DND-41 (cell line): ENCODE data around the gene CTTNBP2NL.

Experiments
- EZH2 ChIP-seq: IDR thresholded peaks from 3 replicates; pipeline ENCODE4 v1.6.1; 2012; ENCODE audit warnings: borderline replicate concordance, low read depth, mild to moderate bottlenecking, moderate library complexity, low read length, inconsistent platforms; ENCODE audit not compliant: severe bottlenecking
- TF ChIP-seq, protein P1 (sequence below): IDR thresholded peaks from 2 replicates; pipeline ENCODE4 v1.5.1; 2012; ENCODE audit warnings: borderline replicate concordance, low read length, moderate library complexity, mild to moderate bottlenecking; ENCODE audit not compliant: poor library complexity, severe bottlenecking; ENCODE audit errors: extremely low read depth

DNA sequence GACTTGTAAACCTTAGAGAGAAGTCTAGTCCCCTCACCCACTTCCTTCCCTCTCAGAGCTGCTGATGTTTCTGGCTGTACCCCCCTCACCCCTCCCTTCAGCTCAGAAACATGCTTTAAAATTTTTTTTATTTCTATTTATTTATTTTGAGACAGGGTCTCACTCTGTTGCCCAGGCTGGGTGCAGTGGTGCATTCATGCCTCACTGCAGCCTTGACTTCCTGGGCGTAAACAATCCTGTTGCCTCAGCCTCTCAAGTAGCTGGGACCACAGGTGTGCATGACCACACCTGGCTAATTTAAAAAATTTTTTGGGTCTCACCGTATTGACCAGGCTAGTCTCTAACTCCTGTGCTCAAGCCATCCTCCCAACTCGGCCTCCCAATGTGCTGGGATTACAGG, 109.9 kb downstream of the CTTNBP2NL start:
- TF ChIP-seq, protein P1, sequence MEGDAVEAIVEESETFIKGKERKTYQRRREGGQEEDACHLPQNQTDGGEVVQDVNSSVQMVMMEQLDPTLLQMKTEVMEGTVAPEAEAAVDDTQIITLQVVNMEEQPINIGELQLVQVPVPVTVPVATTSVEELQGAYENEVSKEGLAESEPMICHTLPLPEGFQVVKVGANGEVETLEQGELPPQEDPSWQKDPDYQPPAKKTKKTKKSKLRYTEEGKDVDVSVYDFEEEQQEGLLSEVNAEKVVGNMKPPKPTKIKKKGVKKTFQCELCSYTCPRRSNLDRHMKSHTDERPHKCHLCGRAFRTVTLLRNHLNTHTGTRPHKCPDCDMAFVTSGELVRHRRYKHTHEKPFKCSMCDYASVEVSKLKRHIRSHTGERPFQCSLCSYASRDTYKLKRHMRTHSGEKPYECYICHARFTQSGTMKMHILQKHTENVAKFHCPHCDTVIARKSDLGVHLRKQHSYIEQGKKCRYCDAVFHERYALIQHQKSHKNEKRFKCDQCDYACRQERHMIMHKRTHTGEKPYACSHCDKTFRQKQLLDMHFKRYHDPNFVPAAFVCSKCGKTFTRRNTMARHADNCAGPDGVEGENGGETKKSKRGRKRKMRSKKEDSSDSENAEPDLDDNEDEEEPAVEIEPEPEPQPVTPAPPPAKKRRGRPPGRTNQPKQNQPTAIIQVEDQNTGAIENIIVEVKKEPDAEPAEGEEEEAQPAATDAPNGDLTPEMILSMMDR: no peak
- no peak for TF ChIP-seq EZH2
